GM12878 (cell line): Measurements from ENCODE around the gene S100A14.

Experiments
- CBX5 ChIP-seq: sonication (generic); IDR thresholded peaks from 2 replicates; pipeline ENCODE4 v1.6.1; 2016; ENCODE audit warnings: low read depth, moderate library complexity, mild to moderate bottlenecking, inconsistent platforms
- CREM ChIP-seq: IDR thresholded peaks from 2 replicates; pipeline ENCODE4 v1.6.1; 2014; ENCODE audit warnings: antibody characterized with exemption, low read depth
- FOXM1 ChIP-seq: IDR thresholded peaks from 2 replicates; pipeline ENCODE4 v1.6.1; 2012; ENCODE audit warnings: low read depth, mild to moderate bottlenecking, inconsistent platforms, low read length, moderate library complexity
- HDAC6 ChIP-seq: fragments of 200-600 bp; sonication (generic); IDR thresholded peaks from one replicate; pipeline ENCODE4 v1.8.0; 2017; ENCODE audit warnings: antibody characterized with exemption; ENCODE audit not compliant: unreplicated experiment
- POLR2AphosphoS5 ChIP-seq: IDR thresholded peaks from 2 replicates; pipeline ENCODE4 v1.6.1; 2011; ENCODE audit warnings: mild to moderate bottlenecking, low read length, inconsistent platforms
- RAD51 ChIP-seq: fragments of 450-650 bp; IDR thresholded peaks from 2 replicates; pipeline ENCODE4 v1.6.1; 2016; ENCODE audit warnings: moderate library complexity, mild to moderate bottlenecking, inconsistent platforms
- SP1 ChIP-seq: IDR thresholded peaks from one replicate; pipeline ENCODE4 v1.6.1; 2011; ENCODE audit warnings: low read depth, low read length
- STAT1 ChIP-seq: fragments of 450-650 bp; conservative IDR thresholded peaks from 2 replicates; pipeline ENCODE4 v1.6.1; 2014; ENCODE audit warnings: antibody characterized with exemption, mild to moderate bottlenecking
- TAF1 ChIP-seq: IDR thresholded peaks from 2 replicates; pipeline ENCODE4 v1.6.1; 2011; ENCODE audit warnings: mild to moderate bottlenecking, low read depth, low read length, borderline replicate concordance
- TBL1XR1 ChIP-seq: IDR thresholded peaks from 2 replicates; pipeline ENCODE4 v1.6.1; 2012; ENCODE audit warnings: low read depth, low read length, improper control_type of control experiment
- ZNF384 ChIP-seq: IDR thresholded peaks from 2 replicates; pipeline ENCODE4 v1.6.1; 2012; ENCODE audit warnings: low read depth, mild to moderate bottlenecking, low read length, improper control_type of control experiment, borderline replicate concordance
- TF ChIP-seq, protein P1 (sequence below), 3 experiments: IDR thresholded peaks in 2 of 3; conservative IDR thresholded peaks in 1 of 3; 2 replicates each; pipeline ENCODE4 v1.5.1; 2011; ENCODE audit warnings: low read depth in 3 of 3, low read length in 3 of 3, mild to moderate bottlenecking in 3 of 3, control low read depth in 2 of 3, moderate library complexity in 2 of 3, inconsistent platforms in 1 of 3, mixed read lengths in 1 of 3; ENCODE audit not compliant: control insufficient read depth in 2 of 3, insufficient read depth in 1 of 3; ENCODE audit errors: extremely low read depth in 1 of 3
- TF ChIP-seq, protein P2 (sequence below): fragments of 450-650 bp; IDR thresholded peaks from 2 replicates; pipeline ENCODE4 v1.6.1; 2017; ENCODE audit warnings: low read depth, mild to moderate bottlenecking, moderate library complexity

DNA sequence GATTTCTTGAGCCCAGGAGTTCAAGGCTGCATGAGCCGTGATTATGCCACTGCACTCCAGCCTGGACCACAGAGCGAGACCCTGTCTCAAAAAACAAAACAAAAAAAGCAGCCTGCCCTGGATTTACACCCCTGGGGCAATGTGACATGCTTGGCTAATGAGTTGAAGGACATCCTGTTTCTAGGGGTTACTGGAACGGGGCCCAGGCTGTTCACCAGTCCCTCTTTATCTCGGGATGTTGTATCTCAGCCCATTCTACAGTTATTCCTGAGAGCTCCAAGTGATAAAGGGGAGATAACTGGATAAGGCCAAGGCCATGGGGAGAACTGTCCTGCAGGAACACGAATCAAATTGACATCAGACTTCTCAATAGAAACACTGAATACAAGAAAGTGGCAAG lies 28.8 kb downstream of the S100A14 start:
- TF ChIP-seq, protein P1, sequence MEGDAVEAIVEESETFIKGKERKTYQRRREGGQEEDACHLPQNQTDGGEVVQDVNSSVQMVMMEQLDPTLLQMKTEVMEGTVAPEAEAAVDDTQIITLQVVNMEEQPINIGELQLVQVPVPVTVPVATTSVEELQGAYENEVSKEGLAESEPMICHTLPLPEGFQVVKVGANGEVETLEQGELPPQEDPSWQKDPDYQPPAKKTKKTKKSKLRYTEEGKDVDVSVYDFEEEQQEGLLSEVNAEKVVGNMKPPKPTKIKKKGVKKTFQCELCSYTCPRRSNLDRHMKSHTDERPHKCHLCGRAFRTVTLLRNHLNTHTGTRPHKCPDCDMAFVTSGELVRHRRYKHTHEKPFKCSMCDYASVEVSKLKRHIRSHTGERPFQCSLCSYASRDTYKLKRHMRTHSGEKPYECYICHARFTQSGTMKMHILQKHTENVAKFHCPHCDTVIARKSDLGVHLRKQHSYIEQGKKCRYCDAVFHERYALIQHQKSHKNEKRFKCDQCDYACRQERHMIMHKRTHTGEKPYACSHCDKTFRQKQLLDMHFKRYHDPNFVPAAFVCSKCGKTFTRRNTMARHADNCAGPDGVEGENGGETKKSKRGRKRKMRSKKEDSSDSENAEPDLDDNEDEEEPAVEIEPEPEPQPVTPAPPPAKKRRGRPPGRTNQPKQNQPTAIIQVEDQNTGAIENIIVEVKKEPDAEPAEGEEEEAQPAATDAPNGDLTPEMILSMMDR (IDR thresholded peaks at IDR 0.05 in 2 of 3, conservative IDR thresholded peaks at IDR 0.05 in 1 of 3; ENCODE audit: control insufficient read depth in 2 of 3, extremely low read depth in 1 of 3, insufficient read depth in 1 of 3, low read depth in 3 of 3, low read length in 3 of 3): no peak
- TF ChIP-seq CBX5 (no peak), POLR2AphosphoS5 (no peak), TAF1 (no peak), FOXM1 (no peak), ZNF384 (no peak), SP1 (no peak), STAT1 (no peak), RAD51 (no peak), HDAC6 (no peak), CREM (no peak), TBL1XR1 (no peak)
- TF ChIP-seq, protein P2, sequence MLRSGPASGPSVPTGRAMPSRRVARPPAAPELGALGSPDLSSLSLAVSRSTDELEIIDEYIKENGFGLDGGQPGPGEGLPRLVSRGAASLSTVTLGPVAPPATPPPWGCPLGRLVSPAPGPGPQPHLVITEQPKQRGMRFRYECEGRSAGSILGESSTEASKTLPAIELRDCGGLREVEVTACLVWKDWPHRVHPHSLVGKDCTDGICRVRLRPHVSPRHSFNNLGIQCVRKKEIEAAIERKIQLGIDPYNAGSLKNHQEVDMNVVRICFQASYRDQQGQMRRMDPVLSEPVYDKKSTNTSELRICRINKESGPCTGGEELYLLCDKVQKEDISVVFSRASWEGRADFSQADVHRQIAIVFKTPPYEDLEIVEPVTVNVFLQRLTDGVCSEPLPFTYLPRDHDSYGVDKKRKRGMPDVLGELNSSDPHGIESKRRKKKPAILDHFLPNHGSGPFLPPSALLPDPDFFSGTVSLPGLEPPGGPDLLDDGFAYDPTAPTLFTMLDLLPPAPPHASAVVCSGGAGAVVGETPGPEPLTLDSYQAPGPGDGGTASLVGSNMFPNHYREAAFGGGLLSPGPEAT: no peak
